HCT116 (cell line): ENCODE results near the gene DNAJC1. TPM values are rescaled to one million over a fixed set of nuclear protein-coding genes. Genes with fewer than 3 reads are reported as not detected.

Experiments
- ATAC-seq: fragments of 200-7000 bp; cut with Tn5 transposase; 2 replicates; pipeline ENCODE4 v1.9.1; 2020; ENCODE audit warnings: mild to moderate bottlenecking, moderate library complexity
- BruUV-seq: library from RNA; stranded (reverse); fragments of 400-500 nt; replicated peaks from 2 replicates; lab custom pipeline; 2021; lab: Mats Ljungman, UMichigan
- CTCF ChIA-PET: fragments of 300-600 bp; sonication (Branson Sonifier 250); formaldehyde crosslinking; loops from one replicate; lab custom pipeline; 2021; ENCODE audit warnings: antibody characterized with exemption; lab: Charles Lee
- POLR2A ChIA-PET: fragments of 300-600, 350-600 bp; sonication (Branson Sonifier 250); formaldehyde crosslinking; loops from one replicate; lab custom pipeline; 2021; ENCODE audit warnings: antibody characterized with exemption; lab: Charles Lee
- RAD21 ChIA-PET, 2 experiments: fragments of 300-600 bp; sonication (Branson Sonifier 250); formaldehyde crosslinking; loops; one replicate each; lab custom pipeline; 2023; ENCODE audit warnings: low total read pairs in 2 of 2; ENCODE audit not compliant: uncharacterized antibody in 2 of 2, unreplicated experiment in 2 of 2, low non-redundant PET in 1 of 2; lab: Charles Lee
- DNase-seq: peaks from one replicate; pipeline ENCODE4 v3.0.0-alpha.2; 2010; ENCODE audit warnings: low read depth, low spot score
- H2AFZ ChIP-seq: fragments of 200-600 bp; shearing (Covaris generic), sonication (generic); 2 replicates; pipeline ENCODE4 v1.6.1; 2017; ENCODE audit warnings: low read depth, mixed run types, mixed read lengths, antibody characterized with exemption, low read length; ENCODE audit not compliant: poor library complexity, severe bottlenecking
- H3K27ac ChIP-seq: 2 replicates; pipeline ENCODE4 v1.5.1; 2012; ENCODE audit warnings: low read depth, low read length
- H3K27me3 ChIP-seq: fragments of 200-600 bp; sonication (generic); 2 replicates; pipeline ENCODE4 v1.6.1; 2016; ENCODE audit warnings: mixed run types, low read length, mixed read lengths; ENCODE audit not compliant: insufficient read depth
- H3K36me3 ChIP-seq, 2 experiments: fragments of 200-500 bp in 1 of 2; fragments of 200-600 bp in 1 of 2; sonication (Bioruptor generic) in 1 of 2; sonication (generic) in 1 of 2; 2 replicates each; pipeline versions ENCODE4 v1.5.1 to v1.6.1; 2014 to 2016; ENCODE audit warnings: low read length in 2 of 2, inconsistent platforms in 1 of 2, mixed read lengths in 1 of 2, mixed run types in 1 of 2; ENCODE audit not compliant: insufficient read depth in 2 of 2, control insufficient read depth in 1 of 2
- H3K4me1 ChIP-seq, 2 experiments: fragments of 200-600 bp in 1 of 2; sonication (generic) in 1 of 2; 2 replicates each; pipeline versions ENCODE4 v1.5.1 to v1.6.1; 2012 to 2017; ENCODE audit warnings: low read length in 2 of 2, inconsistent platforms in 1 of 2, mild to moderate bottlenecking in 1 of 2, mixed read lengths in 1 of 2, mixed run types in 1 of 2, moderate library complexity in 1 of 2; ENCODE audit not compliant: insufficient read depth in 2 of 2, control insufficient read depth in 1 of 2
- H3K4me2 ChIP-seq: fragments of 200-600 bp; sonication (generic); 2 replicates; pipeline ENCODE4 v1.6.1; 2017; ENCODE audit warnings: mixed run types, low read length, mixed read lengths
- H3K4me3 ChIP-seq, 2 experiments: fragments of 200-600 bp in 1 of 2; sonication (generic) in 1 of 2; replicated peaks in 1 of 2; 2 replicates each; pipeline ENCODE4 v1.5.1; 2011 to 2016; ENCODE audit warnings: low read length in 2 of 2, control low read depth in 1 of 2, low read depth in 1 of 2, mild to moderate bottlenecking in 1 of 2, mixed read lengths in 1 of 2, mixed run types in 1 of 2
- H3K79me2 ChIP-seq: fragments of 200-600 bp; sonication (generic); 2 replicates; pipeline ENCODE4 v1.6.1; 2017; ENCODE audit warnings: mild to moderate bottlenecking, mixed run types, low read length, moderate library complexity, mixed read lengths; ENCODE audit not compliant: insufficient read depth
- H3K9ac ChIP-seq: fragments of 200-600 bp; sonication (generic); 2 replicates; pipeline ENCODE4 v1.6.1; 2016; ENCODE audit warnings: low read length, mixed read lengths
- H3K9me2 ChIP-seq: fragments of 200-600 bp; sonication (generic), shearing (Covaris generic); 2 replicates; pipeline ENCODE4 v1.6.1; 2017; ENCODE audit warnings: mixed run types, mild to moderate bottlenecking, moderate library complexity; ENCODE audit not compliant: insufficient read depth
- H3K9me3 ChIP-seq, 2 experiments: fragments of 200-500 bp in 1 of 2; fragments of 200-600 bp in 1 of 2; sonication (Bioruptor generic) in 1 of 2; sonication (generic) in 1 of 2; 2 replicates each; pipeline ENCODE4 v1.6.1; 2014 to 2017; ENCODE audit warnings: low read length in 2 of 2, mixed read lengths in 2 of 2, inconsistent platforms in 1 of 2, low read depth in 1 of 2, mild to moderate bottlenecking in 1 of 2, mixed run types in 1 of 2, moderate library complexity in 1 of 2; ENCODE audit not compliant: control insufficient read depth in 1 of 2, insufficient read depth in 1 of 2
- H4K20me1 ChIP-seq: fragments of 200-600 bp; sonication (generic), shearing (Covaris generic); 2 replicates; pipeline ENCODE4 v1.6.1; 2017; ENCODE audit warnings: mixed run types, mild to moderate bottlenecking, moderate library complexity; ENCODE audit not compliant: insufficient read depth
- CEBPB ChIP-seq: IDR thresholded peaks from 2 replicates; pipeline ENCODE4 v1.6.1; 2012; ENCODE audit warnings: low read depth
- ELF1 ChIP-seq: IDR thresholded peaks from 2 replicates; pipeline ENCODE4 v1.6.1; 2012; ENCODE audit warnings: low read depth, borderline replicate concordance
- EZH2 ChIP-seq: fragments of 200-600 bp; sonication (generic); IDR thresholded peaks from 2 replicates; pipeline ENCODE4 v1.6.1; 2017; ENCODE audit warnings: antibody characterized with exemption, mixed run types
- FOSL1 ChIP-seq: IDR thresholded peaks from 2 replicates; pipeline ENCODE4 v1.6.1; 2012; ENCODE audit warnings: low read depth
- JUND ChIP-seq: IDR thresholded peaks from 2 replicates; pipeline ENCODE4 v1.6.1; 2012
- MAX ChIP-seq: IDR thresholded peaks from 2 replicates; pipeline ENCODE4 v1.6.1; 2012
- POLR2A ChIP-seq: IDR thresholded peaks from 2 replicates; pipeline ENCODE4 v1.7.0; 2011; ENCODE audit warnings: borderline replicate concordance; ENCODE audit not compliant: insufficient read depth, insufficient read length; ENCODE audit errors: extremely low read depth
- RAD21 ChIP-seq: IDR thresholded peaks from 2 replicates; pipeline ENCODE4 v1.6.1; 2012; ENCODE audit warnings: low read depth, mild to moderate bottlenecking
- SP1 ChIP-seq: IDR thresholded peaks from 2 replicates; pipeline ENCODE4 v1.6.1; 2012; ENCODE audit warnings: low read depth
- TCF7L2 ChIP-seq: IDR thresholded peaks from 2 replicates; pipeline ENCODE4 v1.7.0; 2011; ENCODE audit warnings: borderline replicate concordance, inconsistent platforms; ENCODE audit not compliant: insufficient read depth, insufficient read length; ENCODE audit errors: extremely low read depth
- ZBTB33 ChIP-seq: IDR thresholded peaks from 2 replicates; pipeline ENCODE4 v1.6.1; 2011; ENCODE audit warnings: mild to moderate bottlenecking, low read length, moderate library complexity; ENCODE audit not compliant: insufficient replicate concordance; ENCODE audit errors: extremely low read depth
- ZNF274 ChIP-seq: fragments of 200-500 bp; sonication (Bioruptor generic); IDR thresholded peaks from 2 replicates; pipeline ENCODE4 v1.6.1; 2014; ENCODE audit warnings: mild to moderate bottlenecking, low read depth, low read length, inconsistent platforms
- intact Hi-C: fragments of 100-400 bp; cut with micrococcal nuclease; formaldehyde crosslinking; loops from 2 replicates; pipeline ENCODE4 v1.10.0; 2022
- total RNA-seq: library from RNA; stranded (reverse); gene quantifications from one replicate; pipeline ENCODE4 v1.2.1, GENCODE V29; 2021; ENCODE audit not compliant: unreplicated experiment

Gene DNAJC1
- total RNA-seq, 1 experiment from 2014 or later = 17.9 TPM

- no peaks in the 10 kb centered on the region for H3K9me3 ChIP-seq
- RAD21 ChIA-PET = no interaction called here
- DNase-seq (no peak), ATAC-seq (no peak)
- H3K79me2 ChIP-seq = no peaks in the 10 kb centered on the region
- intact Hi-C loops = no loop called here
- TF ChIP-seq ZNF274 (no peak), RAD21 (no peak), MAX (no peak), SP1 (no peak), EZH2 (no peak), CEBPB (no peak), ELF1 (no peak)
- POLR2A ChIA-PET = no interaction called here
- no peaks in the 10 kb centered on the region for H3K9me2 ChIP-seq
- BruUV-seq = no TSS peak
- no peak overlapping the region for H2AFZ ChIP-seq
- H3K27ac ChIP-seq = no peak overlapping the region
- no peak overlapping the region for H3K4me2 ChIP-seq
- no peaks in the 10 kb centered on the region for H3K36me3 ChIP-seq
- H3K4me3 ChIP-seq = no peak overlapping the region
- CTCF ChIA-PET = no interaction called here
- H4K20me1 ChIP-seq = no peaks in the 10 kb centered on the region
- H3K27me3 ChIP-seq = no peaks in the 10 kb centered on the region
- H3K4me1 ChIP-seq = peaks cover 0 to 12% of the 10 kb centered on the region in 2 experiments; a peak in 3 of 4 replicates
- no peak overlapping the region for H3K9ac ChIP-seq
These were observed 44.3 kb upstream of the DNAJC1 start for GRCh38 chr10:22047812-22048211.

GRCh38 chr10:22043327-22043633, 39.8 kb upstream of the DNAJC1 start:
- H3K9me3 ChIP-seq = no peaks in the 10 kb centered on the region
- CTCF ChIA-PET = no interaction called here
- ATAC-seq = peak; percentile 58
- peak overlapping the region; percentile 73 for H3K4me2 ChIP-seq
- H2AFZ ChIP-seq = peak overlapping the region; percentile 96
- POLR2A ChIA-PET = no interaction called here
- intact Hi-C loops = no loop called here
- no peaks in the 10 kb centered on the region for H4K20me1 ChIP-seq
- DNase-seq = no peak
- no peaks in the 10 kb centered on the region for H3K36me3 ChIP-seq
- H3K4me1 ChIP-seq = peaks cover 0 to 19% of the 10 kb centered on the region in 2 experiments; a peak in 3 of 4 replicates
- H3K4me3 ChIP-seq = peak overlapping the region; percentile 37 to 54
- TF ChIP-seq ZBTB33 = no peak
- no peak for TF ChIP-seq TCF7L2
- TF ChIP-seq FOSL1 = no peak
- TF ChIP-seq JUND = no peak
- no peak for TF ChIP-seq POLR2A
- RAD21 ChIA-PET = no interaction called here
- H3K27ac ChIP-seq = peak overlapping the region; percentile 44; the same call in 1 of the 2 replicates
- H3K27me3 ChIP-seq = no peaks in the 10 kb centered on the region
- H3K9ac ChIP-seq = peak overlapping the region; percentile 44
- H3K79me2 ChIP-seq = no peaks in the 10 kb centered on the region
- no TSS peak for BruUV-seq
- H3K9me2 ChIP-seq = no peaks in the 10 kb centered on the region
